HG03442 (cell line): ENCODE measurements around the gene EFCAB12.
"Not testable (repeated sequence)": the region's sequence is repeated elsewhere in the genome, so short reads cannot be mapped to it uniquely, and the experiment has no call there.

Source experiments
- ATAC-seq: cut with Tn5 transposase; IDR thresholded peaks from one replicate; pipeline ENCODE4 v1.9.1; 2021; ENCODE audit warnings: mild to moderate bottlenecking, moderate library complexity; ENCODE audit not compliant: unreplicated experiment

EFCAB12 gene

GRCh38 chr3:129399145-129399894 is 29.1 kb downstream of the EFCAB12 start:
- peak; percentile 89 for ATAC-seq

DNA sequence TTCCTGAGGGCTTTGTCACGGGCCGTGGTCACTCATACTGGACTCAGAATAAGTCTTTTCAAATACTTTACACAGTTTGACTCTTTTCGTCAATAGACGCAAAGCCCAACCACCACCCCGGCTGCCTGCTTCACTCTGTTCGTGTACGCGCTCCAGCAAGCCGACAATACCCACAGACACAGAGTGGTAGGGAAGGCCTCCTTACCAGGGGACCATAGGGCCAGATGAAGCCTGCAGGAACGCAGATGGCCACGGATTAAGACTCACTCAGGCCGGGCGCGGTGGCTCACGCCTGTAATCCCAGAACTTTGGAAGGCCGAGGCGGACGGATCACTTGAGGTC is 29.7 kb downstream of the EFCAB12 start:
- no peak for ATAC-seq

DNA sequence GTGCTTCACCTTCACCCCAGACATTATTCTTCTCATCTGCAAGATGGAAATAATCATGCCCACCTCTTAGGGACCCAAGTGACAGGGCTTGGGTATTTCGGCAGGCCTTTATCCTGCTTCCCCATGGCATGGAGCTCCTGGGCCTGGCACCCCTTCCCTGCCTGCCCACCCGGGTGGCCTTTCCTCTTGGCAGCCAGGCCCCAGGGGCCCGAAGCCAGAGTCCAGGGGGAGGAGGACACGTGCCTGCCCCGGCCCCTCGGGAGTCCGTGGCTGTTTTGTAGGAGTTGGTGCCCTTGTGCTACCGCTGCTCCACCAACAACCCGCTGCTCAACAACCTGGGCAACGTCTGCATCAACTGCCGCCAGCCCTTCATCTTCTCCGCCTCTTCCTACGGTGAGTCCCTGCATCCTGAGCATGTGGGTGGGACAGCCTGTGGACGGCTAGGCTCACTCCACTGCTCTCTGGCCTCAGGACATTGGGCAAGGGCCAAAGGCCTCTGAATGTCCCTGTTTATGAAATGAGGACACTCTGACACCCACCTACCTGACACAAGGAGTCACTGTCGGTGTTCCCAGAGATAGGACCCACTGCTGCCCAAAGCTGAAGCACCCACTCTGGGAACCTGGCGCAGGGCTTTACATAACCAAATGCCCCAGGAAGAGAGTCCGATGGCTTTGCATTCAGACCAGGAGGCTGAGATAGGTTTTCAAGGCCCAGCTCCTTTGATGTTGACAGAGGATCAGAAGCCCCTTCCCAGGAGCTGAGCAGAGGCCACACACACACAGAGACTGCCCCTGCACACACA is 34.5 kb downstream of the EFCAB12 start:
- not testable (repeated sequence) for ATAC-seq

- no peak for ATAC-seq
Measured at GRCh38 chr3:129393271-129393670, 35.2 kb downstream of the EFCAB12 start.

GRCh38 chr3:129392106-129392887 is 36.1 kb downstream of the EFCAB12 start:
- not testable (repeated sequence) for ATAC-seq

GRCh38 chr3:129391583-129391982 is 36.9 kb downstream of the EFCAB12 start:
- not testable (repeated sequence) for ATAC-seq

DNA sequence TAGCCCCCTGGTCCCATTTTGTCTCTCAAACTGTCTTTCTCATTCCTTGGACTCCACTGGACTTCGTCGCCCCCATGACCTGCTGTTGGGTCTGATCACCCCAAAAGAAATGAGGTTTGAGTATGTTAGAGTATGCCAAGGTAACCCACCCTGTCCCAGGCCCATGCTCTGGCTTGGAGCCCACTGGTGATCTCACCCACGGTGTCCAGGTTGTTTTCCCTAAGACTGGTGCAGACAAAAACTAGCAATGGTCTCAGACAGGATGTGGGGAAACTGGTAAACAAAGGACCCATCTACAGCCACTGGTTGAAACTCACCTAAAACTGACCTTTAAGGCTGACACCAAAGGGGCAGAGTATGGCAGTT is 38.9 kb downstream of the EFCAB12 start:
- no peak for ATAC-seq

DNA sequence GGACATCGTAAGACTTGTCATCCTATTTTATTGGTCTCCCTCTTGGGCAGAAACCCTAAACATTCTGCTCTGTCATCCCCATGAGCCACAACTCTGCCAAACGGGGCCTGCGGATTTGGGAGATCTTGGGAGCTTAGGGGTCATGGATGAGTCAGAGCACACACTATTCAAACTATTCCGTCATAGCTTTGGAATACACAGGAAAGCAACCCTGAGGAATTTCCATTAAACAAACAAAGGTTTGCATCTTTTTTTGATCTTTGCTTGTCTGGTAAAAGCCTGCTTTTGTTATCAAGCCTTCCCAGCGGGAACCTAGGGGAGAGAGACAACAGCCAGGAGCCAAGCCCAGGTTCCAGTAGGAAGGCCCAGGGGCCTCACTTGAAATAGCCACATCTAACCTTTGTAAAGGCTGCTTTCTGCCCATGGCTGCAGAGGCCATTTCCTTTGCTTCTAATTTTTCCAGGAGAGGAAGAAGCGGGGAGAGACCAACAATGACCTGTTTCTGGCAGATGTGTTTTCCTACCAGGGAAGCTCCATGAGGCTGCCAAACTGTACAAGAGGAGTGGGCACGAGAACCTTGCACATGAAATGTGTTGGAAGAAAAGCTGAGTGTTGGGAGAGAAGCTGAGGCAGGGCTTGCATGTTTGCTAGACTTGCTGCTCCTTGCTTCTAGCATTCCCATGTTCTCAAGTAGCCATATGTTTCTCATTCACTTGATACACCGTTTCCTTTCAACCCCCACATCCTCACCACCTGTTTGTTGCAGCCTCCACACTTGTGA is 39.5 kb downstream of the EFCAB12 start:
- not testable (repeated sequence) for ATAC-seq

- ATAC-seq = no peak
Measured at GRCh38 chr3:129387487-129387886, 40.9 kb downstream of the EFCAB12 start.

DNA sequence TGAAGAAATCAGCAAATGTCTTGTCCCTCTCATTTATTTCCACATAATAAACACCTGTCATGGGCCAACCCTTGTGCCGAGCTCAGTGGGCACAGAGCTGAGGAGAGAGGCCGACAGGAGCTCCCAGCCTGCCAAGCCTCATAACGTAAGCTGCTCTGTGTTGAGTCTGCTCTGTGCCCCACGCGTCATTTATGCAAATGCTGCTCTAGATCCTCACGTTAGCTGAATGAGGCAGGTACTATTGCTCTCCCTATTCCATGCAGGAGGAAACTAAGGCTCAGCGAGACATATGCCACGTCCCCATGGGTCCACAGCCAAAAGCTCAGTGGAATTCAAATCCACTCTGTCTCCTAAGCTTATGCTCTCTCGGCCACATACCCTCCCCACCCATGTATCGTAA is 41.5 kb downstream of the EFCAB12 start:
- ATAC-seq = no peak

DNA sequence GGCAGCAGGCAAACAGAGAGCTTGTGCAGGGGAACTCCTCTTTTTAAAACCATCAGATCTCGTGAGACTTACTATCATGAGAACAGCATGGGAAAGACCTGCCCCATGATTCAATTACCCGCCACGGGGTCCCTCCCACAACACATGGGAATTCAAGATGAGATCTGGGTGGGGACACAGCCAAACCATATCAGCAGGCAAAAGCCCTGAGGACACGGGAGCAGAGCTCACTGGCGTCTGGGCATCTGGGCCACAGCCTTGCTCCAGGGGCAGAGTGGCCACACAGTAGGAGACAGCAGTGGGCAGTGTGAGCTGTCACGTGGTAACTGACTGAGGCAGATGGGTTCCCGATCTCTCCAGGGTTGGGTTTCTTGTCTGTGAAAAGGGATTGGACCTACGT is 42.9 kb downstream of the EFCAB12 start:
- not testable (repeated sequence) for ATAC-seq

GRCh38 chr3:129384594-129385323 is 43.7 kb downstream of the EFCAB12 start:
- no peak for ATAC-seq

DNA sequence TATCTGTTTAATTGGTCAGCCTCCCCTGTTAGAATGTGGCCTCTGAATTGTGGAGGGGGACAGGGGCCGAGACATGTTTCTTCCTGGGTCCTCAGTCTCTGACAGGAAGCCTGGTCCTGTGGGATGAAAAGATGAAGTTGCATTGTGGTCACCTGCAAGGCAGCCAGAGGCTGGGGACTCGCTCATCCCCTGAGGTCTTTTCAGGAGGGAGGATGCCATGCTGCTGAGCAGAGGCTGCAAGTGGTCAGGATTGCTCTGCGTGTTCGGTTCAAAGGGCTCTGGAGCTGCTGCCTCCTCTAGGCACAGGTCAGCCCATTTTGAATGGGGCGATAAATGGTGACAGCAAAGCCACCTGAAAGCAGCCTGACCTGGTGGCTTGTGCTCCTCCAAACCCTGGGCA is 44.3 kb downstream of the EFCAB12 start:
- not testable (repeated sequence) for ATAC-seq

DNA sequence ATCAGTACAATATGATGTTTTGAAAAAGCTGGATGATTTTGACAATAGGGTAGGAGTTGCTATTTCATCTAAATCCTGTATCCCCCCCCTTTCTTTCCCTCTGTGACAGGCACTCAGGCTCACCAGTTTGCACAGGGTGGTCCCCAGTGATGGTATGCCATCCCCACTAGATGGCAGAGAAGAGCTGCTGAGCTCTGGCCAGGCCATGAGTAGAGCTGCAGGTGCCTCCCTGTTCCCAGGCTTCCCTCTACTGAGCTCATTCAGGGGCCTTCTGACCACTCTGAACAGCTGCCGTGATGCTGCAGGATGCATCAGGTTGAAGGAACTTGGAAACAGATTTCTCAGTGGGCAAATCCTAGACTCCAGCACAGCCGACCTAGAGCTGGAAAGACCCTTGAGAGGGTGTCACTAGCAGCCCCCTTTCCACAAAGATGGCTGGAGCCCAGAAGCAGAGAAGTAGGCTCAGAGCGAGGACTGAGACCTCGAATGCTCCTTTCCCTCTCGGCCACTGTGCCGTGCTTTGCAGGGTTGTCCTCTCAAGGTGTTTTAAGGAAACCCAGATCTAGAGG is 45.1 kb downstream of the EFCAB12 start:
- ATAC-seq = peak; percentile 77

DNA sequence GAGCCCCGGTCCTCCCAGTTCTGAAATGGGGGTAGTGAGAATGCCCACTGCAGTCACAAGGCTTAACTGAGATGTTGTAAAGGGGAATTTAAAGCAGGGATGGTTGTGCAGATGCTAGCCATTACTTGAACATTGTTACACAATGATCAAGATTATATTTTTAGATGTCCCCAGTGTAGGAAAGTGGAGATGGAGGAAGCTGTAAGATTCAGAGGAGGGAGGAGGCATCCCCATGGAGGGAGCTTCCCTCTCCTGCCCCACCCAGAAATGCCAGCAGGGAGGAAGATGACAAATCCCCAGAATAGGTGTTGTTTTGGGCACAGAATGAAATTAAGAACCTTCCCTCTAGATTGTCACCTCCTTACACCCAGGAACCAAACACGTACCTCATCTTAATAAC is 46.1 kb downstream of the EFCAB12 start:
- ATAC-seq = no peak

DNA sequence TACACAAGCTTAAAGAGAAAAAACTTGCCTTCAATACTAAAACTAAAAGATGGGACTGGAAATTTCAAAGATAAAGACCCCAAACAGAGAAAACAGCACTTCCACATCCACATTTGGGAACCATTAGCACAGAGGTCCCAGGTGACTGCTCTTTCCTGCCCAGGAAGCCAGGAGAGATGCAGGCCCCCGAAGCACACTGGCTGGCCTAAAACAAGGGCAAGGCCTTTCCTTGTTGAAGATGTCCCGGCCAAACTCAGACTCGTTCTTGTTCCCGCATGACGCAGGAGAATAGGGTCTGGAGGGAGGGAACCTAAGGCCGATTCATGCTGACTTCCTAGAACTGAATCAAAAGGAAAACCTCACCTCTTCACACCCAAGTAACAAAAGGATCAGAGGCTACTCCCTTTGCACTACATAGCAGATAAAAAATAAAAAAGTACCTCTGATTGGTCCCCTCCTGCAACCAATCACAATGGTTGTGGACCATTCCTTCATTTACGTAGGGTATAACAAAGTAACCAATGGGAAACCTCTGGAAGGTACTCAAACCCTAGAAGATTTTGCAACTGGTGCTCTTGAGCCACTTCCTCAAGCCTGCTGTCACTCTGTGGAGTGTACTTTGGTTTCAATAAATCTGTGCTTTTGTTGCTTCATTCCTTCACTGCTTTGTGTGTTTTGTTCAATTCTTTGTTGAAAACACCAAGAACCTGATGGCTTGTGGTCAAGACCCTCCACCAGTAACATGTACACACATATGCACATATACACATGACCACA is 48.7 kb downstream of the EFCAB12 start:
- ATAC-seq = no peak

- ATAC-seq = no peak
Measured at GRCh38 chr3:129378949-129379348, 49.5 kb downstream of the EFCAB12 start.

- no peak for ATAC-seq
Measured at GRCh38 chr3:129377615-129378014, 50.8 kb downstream of the EFCAB12 start.

DNA sequence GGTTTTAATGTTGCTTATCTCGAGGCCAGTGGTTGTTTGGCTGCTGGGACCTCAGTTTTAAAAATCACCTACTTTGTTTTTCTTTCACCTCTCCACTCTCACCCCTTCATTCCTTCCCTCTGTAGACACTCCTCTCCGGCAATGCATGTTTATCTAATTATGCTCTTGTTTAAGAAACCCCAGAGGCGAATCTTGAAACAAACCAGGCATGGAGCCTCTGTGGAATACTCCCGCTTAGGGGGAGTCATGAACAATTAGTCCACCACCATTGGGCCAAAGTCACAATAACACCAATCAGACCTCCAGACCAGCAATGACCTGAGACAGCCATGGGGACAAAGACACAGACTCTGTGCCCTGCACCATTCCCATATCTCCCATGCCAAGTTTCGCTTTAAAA is 53.3 kb downstream of the EFCAB12 start:
- no peak for ATAC-seq
